ENCODE data around the gene ARHGAP15. TPM values are rescaled to one million over a fixed set of nuclear protein-coding genes. Genes with fewer than 3 reads are reported as not detected.
A peak's percentile ranks its signal among the peaks of the same experiment; 100 is the strongest.

ARHGAP15 gene
- total and polyA plus RNA-seq, 12 donors = 4.7 to 33.8 (median 10.4) TPM

- Histone ChIP-seq H3K36me3 (replicated peaks in 1 of 2) (no peaks in the 10 kb centered on the region), H3K4me3 (no peak overlapping the region), H3K4me1 (replicated peaks in 1 of 2) (no peaks in the 10 kb centered on the region), H3K27ac (no peak overlapping the region), H3K9me3 (replicated peaks in 1 of 3) (no peaks in the 10 kb centered on the region), H3K27me3 (no peaks in the 10 kb centered on the region)
- intact Hi-C loops (cut with DNase I) = no loop called here
- DNase-seq = no peak
- no peak for TF ChIP-seq POLR2A (IDR thresholded peaks at IDR 0.05)
- TF ChIP-seq, protein P1, sequence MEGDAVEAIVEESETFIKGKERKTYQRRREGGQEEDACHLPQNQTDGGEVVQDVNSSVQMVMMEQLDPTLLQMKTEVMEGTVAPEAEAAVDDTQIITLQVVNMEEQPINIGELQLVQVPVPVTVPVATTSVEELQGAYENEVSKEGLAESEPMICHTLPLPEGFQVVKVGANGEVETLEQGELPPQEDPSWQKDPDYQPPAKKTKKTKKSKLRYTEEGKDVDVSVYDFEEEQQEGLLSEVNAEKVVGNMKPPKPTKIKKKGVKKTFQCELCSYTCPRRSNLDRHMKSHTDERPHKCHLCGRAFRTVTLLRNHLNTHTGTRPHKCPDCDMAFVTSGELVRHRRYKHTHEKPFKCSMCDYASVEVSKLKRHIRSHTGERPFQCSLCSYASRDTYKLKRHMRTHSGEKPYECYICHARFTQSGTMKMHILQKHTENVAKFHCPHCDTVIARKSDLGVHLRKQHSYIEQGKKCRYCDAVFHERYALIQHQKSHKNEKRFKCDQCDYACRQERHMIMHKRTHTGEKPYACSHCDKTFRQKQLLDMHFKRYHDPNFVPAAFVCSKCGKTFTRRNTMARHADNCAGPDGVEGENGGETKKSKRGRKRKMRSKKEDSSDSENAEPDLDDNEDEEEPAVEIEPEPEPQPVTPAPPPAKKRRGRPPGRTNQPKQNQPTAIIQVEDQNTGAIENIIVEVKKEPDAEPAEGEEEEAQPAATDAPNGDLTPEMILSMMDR (IDR thresholded peaks at IDR 0.05) = no peak
- 74 to 77% (median 75%) methylated on average over 7 of the region's 7 CpGs for WGBS, 4 donors
Measured at GRCh38 chr2:143146815-143147530, 17.8 kb downstream of the ARHGAP15 start.

- Histone ChIP-seq H3K36me3 (replicated peaks in 1 of 2) (no peaks in the 10 kb centered on the region), H3K9me3 (replicated peaks in 1 of 3) (no peaks in the 10 kb centered on the region), H3K4me1 (replicated peaks in 1 of 2) (no peaks in the 10 kb centered on the region), H3K27me3 (no peaks in the 10 kb centered on the region), H3K27ac (no peak overlapping the region), H3K4me3 (no peak overlapping the region)
- intact Hi-C loops (cut with DNase I) = no loop called here
- no peak for DNase-seq
- no peak for TF ChIP-seq POLR2A (IDR thresholded peaks at IDR 0.05)
- TF ChIP-seq, protein P1 (IDR thresholded peaks at IDR 0.05) = no peak
Measured at GRCh38 chr2:143148011-143148410, 18.8 kb downstream of the ARHGAP15 start.

- no peaks in the 10 kb centered on the region for H3K36me3 ChIP-seq (replicated peaks in 1 of 2)
Measured at GRCh38 chr2:143148757-143149156, 19.5 kb downstream of the ARHGAP15 start.

DNA sequence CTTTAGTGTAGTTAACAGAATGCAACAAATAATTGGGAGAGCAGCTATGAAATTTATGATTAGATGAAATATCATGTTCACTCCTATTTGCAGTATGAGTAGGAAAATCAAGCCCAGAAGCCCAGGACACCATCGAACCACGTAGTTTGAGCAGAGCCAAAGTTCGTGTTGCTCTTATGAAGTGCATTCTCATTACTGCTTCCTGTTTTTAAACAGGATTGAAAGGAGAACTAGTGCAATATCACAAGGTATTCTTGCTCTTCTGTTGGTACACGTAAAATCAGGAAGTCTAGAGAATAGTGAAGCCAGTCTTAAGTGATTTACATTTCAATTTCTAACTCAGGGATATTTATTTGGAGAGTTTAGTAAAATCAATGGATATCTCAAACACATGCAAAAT lies 21.1 kb downstream of the ARHGAP15 start:
- DNase-seq = no peak
- intact Hi-C loops (cut with DNase I) = no loop called here
- H3K27me3 ChIP-seq = no peaks in the 10 kb centered on the region
- H3K9me3 ChIP-seq (replicated peaks in 1 of 3) = no peaks in the 10 kb centered on the region
- WGBS, 4 donors = 65 to 74% (median 69%) methylated on average over 4 of the region's 4 CpGs
- no peak overlapping the region for H3K4me3 ChIP-seq
- peak overlapping the region in 1 of 5 donors; percentile 33 for H3K27ac ChIP-seq
- no peaks in the 10 kb centered on the region for H3K36me3 ChIP-seq (replicated peaks in 1 of 2)
- H3K4me1 ChIP-seq (replicated peaks in 1 of 2) = no peaks in the 10 kb centered on the region
- TF ChIP-seq POLR2A (IDR thresholded peaks at IDR 0.05) = no peak
- TF ChIP-seq, protein P1 (IDR thresholded peaks at IDR 0.05) = no peak

More at GRCh38 chr2:143148757-143149156, 19.5 kb downstream of the ARHGAP15 start:
- TF ChIP-seq, protein P1 (IDR thresholded peaks at IDR 0.05) = no peak
- TF ChIP-seq POLR2A (IDR thresholded peaks at IDR 0.05) = no peak
- Histone ChIP-seq H3K4me1 (replicated peaks in 1 of 2) (no peaks in the 10 kb centered on the region), H3K9me3 (replicated peaks in 1 of 3) (no peaks in the 10 kb centered on the region), H3K27me3 (no peaks in the 10 kb centered on the region), H3K4me3 (no peak overlapping the region), H3K27ac (no peak overlapping the region)
- WGBS, 4 donors = 72 to 86% (median 75%) methylated on average over 5 of the region's 5 CpGs
- DNase-seq = no peak
- intact Hi-C loops (cut with DNase I) = no loop called here

Measured in adrenal gland (tissue), 12 donors.